Measurements from ENCODE around the gene SFTPD. TPM values are rescaled to one million over a fixed set of nuclear protein-coding genes. Genes with fewer than 3 reads are reported as not detected.
"Not testable (repeated sequence)": the region's sequence is repeated elsewhere in the genome, so short reads cannot be mapped to it uniquely, and the experiment has no call there.

SFTPD gene
- total RNA-seq, 3 donors from 2014 or later, result 2.2 to 2.5 TPM; not detected in 1

GRCh38 chr10:79923145-79923544 is 25.8 kb downstream of the SFTPD start:
- no peaks in the 10 kb centered on the region for H3K9me3 ChIP-seq

DNA sequence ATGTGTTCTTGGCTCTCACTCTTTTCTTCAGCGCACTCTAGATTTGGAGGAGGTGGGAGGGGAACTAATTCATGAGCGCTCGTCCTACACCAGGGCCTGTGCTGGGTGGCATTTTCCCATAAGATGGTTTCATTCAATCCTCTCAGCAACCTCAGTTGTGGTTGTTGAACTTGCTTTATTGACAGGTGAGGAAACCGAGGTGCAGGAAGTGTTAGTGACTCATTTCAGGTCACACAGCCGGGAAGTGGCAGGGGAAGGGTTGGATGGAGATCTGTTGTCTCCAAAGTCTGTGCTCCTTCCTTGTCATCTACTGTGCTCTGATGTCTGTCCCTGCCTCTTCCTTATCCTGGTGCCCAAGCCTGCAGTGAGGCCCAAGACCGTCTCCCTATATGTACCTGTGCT is 26.9 kb downstream of the SFTPD start:
- H3K27me3 ChIP-seq; H3K4me3 ChIP-seq; H3K4me1 ChIP-seq; DNase-seq (ENCODE audit: low spot score in 2 of 2); H3K9me3 ChIP-seq; H3K27ac ChIP-seq; intact Hi-C loops (cut with DNase I; ENCODE audit: low total_unique reads); H3K36me3 ChIP-seq: not testable (repeated sequence)

More at GRCh38 chr10:79923145-79923544, 25.8 kb downstream of the SFTPD start:
- DNase-seq (ENCODE audit: low spot score in 2 of 2), result no peak
- Histone ChIP-seq H3K27ac (no peak overlapping the region), H3K36me3 (no peaks in the 10 kb centered on the region), H3K4me3 (no peak overlapping the region), H3K27me3 (peaks cover 0 to 3% of the 10 kb centered on the region in 2 donors), H3K4me1 (no peaks in the 10 kb centered on the region)
- intact Hi-C loops (cut with DNase I; ENCODE audit: low total_unique reads), result no loop called here
- TF ChIP-seq CTCF (IDR thresholded peaks at IDR 0.05) (no peak), POLR2A (IDR thresholded peaks at IDR 0.05) (no peak), POLR2AphosphoS5 (IDR thresholded peaks at IDR 0.05) (no peak)

DNA sequence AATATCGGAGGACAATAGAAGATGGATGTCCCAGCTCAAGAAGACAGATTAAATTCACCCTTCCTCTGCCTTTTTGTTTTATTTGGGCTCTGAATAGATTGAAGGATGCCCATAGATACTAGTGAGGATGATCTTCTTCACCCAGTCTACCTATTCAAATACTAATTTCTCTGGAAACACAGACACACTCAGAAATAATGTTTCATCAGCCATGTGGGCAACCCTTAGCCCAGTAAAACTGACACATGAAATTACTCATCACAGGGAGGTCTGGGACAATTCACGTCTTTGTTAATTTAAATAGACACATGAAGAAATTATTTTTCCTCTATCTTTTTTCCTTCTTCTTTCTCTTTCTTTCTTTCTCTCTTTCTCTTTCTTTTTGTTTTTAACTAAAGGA is 33.1 kb downstream of the SFTPD start:
- intact Hi-C loops (cut with DNase I; ENCODE audit: low total_unique reads); H3K27ac ChIP-seq; H3K4me1 ChIP-seq; DNase-seq (ENCODE audit: low spot score in 2 of 2); H3K4me3 ChIP-seq; H3K9me3 ChIP-seq; H3K27me3 ChIP-seq; H3K36me3 ChIP-seq: not testable (repeated sequence)

- H3K4me1 ChIP-seq; H3K27ac ChIP-seq; DNase-seq (ENCODE audit: low spot score in 2 of 2); intact Hi-C loops (cut with DNase I; ENCODE audit: low total_unique reads); H3K36me3 ChIP-seq; H3K9me3 ChIP-seq; H3K27me3 ChIP-seq; H3K4me3 ChIP-seq: not testable (repeated sequence)
Measured at GRCh38 chr10:79914512-79914911, 34.4 kb downstream of the SFTPD start.

DNA sequence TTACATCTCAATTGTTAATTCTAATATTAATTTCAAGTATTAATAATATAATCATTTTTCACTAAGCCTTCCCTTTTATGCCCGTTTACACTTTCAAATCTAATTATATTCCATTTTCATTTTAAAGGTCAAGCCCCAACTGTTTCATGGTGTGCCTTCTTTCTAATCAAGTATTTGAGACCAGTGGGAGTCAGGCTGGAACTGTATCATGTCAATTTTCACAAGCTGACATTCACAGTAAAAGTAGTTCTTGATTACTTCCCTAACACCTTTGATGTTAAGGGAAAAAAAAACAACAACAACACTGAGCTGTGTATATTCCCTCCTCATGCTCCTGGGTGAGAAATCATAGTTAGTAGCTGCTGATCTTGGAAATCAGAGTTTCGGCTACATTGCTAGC is 38.1 kb downstream of the SFTPD start:
- H3K4me1 ChIP-seq, result no peaks in the 10 kb centered on the region
- no peaks in the 10 kb centered on the region for H3K9me3 ChIP-seq
- TF ChIP-seq POLR2AphosphoS5 (IDR thresholded peaks at IDR 0.05), result no peak
- TF ChIP-seq CTCF (IDR thresholded peaks at IDR 0.05), result no peak
- TF ChIP-seq POLR2A (IDR thresholded peaks at IDR 0.05), result no peak
- intact Hi-C loops (cut with DNase I; ENCODE audit: low total_unique reads), result no loop called here
- H3K36me3 ChIP-seq, result no peaks in the 10 kb centered on the region
- H3K27me3 ChIP-seq, result peaks cover 0 to 4% of the 10 kb centered on the region in 2 donors
- no peak for DNase-seq (ENCODE audit: low spot score in 2 of 2)
- no peak overlapping the region for H3K4me3 ChIP-seq
- H3K27ac ChIP-seq, result no peak overlapping the region

GRCh38 chr10:79910344-79910743 is 38.6 kb downstream of the SFTPD start:
- intact Hi-C loops (cut with DNase I; ENCODE audit: low total_unique reads), result no loop called here
- H3K27ac ChIP-seq, result no peak overlapping the region
- H3K4me1 ChIP-seq, result no peaks in the 10 kb centered on the region
- H3K9me3 ChIP-seq, result no peaks in the 10 kb centered on the region
- TF ChIP-seq POLR2A (IDR thresholded peaks at IDR 0.05) (no peak), CTCF (IDR thresholded peaks at IDR 0.05) (no peak), POLR2AphosphoS5 (IDR thresholded peaks at IDR 0.05) (no peak)
- no peak overlapping the region for H3K4me3 ChIP-seq
- peaks cover 0 to 4% of the 10 kb centered on the region in 2 donors for H3K27me3 ChIP-seq
- no peaks in the 10 kb centered on the region for H3K36me3 ChIP-seq
- DNase-seq (ENCODE audit: low spot score in 2 of 2), result no peak
